Cortex of kidney (tissue), 1 donor: ENCODE data around the gene LRCH1.

Source experiments
- DNase-seq: peaks from one replicate; lab custom pipeline; 2025; lab: John Stamatoyannopoulos, UW

LRCH1 gene

DNA sequence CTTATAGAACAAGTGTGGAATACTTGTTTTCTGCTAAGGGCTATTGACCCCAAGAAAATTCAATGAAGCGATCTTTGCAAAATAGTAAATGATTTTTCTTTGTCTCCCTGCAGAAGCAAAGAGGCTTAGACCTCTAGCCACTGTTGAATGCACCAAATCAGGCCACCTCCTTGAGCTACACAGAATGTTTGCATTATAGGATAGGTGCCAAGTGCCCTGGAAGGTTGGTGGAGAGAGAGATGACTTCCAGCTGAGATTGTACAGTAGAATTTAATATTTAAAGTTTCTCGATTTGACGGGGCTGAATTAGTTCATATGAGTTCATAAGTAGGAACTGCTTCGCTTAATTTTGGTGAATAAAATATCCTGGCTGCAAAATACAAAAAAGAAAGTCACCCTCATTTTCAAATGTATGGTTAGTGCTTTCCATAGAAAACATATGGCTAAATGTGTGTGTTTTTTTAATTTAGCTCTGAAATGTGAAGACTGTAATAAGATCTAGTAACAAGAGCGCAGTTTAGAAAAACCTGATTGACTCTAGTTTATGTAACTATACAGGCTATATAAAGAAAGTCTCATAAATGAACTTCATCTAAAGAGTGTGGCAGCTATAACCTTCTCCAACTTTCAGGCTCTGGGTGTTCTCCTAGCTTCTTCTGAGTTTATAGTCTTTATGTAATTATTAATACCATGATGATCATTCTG, 41.6 kb downstream of the LRCH1 start:
- no peak for DNase-seq

DNA sequence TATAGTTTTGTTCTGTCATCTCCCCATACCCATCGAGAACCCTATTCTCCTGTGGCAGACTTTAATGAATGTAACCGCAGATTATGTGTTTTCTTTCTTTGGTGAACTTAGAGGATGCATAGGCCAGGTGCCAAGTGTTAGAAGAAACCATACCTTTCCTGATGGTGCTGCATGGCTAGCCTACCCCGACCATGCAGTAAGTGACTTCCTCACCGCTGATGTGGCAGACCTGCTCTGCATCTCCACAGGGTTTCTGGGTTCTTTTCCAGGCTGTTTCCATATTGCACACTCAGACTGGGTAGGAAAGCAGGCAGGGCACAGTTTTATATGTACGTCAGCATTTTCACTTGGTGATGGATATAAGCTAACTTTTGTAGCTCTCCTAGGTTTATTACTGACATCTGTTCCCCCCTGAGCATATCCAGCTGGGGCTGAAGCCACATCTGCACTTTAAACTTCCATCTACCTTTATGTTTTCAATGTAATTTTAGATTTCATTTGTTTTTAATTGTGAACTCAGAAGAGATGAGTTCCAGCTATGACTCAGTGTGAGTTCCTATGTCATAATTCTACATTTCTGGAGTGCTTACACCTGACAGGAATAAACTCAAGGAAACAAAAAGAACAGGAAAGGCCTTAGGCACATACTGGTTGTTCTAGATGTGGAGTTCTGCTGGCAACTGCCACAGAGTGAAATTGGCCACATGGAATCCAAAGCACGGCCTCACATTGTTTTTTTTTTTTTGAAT, 42.3 kb downstream of the LRCH1 start:
- no peak for DNase-seq

GRCh38 chr13:46595885-46596275, 42.9 kb downstream of the LRCH1 start:
- DNase-seq: no peak

- no peak for DNase-seq
These were observed 43.5 kb downstream of the LRCH1 start for GRCh38 chr13:46596466-46596865.

DNA sequence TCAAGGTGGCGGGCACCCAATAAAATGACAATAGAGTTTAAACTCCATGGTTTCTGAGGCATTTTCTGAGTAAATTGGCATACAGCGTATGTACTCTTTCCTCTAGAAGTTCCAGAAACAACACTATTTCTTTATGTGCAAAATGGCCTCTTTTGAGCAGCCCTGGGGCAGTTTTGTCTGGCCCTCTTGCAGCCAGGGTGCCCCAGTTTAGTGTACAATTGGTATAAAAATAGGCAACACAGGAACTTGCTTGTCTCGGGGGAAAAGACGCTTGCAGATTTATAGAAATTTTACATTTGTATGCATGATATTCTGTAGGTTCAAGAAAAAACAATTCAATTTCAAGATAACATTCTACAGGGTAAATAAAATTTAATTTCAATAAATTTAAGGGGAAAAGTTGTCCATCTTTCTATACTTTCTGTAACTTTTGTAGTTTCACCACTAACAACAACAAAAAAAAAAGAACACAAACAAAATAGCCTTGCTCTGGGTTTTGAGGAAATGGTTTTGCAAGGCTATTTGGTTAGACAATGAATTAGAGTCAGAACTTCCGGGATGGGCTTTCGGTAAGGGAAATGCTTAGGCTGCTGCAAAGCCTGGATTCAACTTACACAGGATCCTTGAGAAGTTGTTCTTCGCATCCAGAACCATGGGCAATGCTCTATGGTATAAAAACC, 45.3 kb downstream of the LRCH1 start:
- DNase-seq: no peak

DNA sequence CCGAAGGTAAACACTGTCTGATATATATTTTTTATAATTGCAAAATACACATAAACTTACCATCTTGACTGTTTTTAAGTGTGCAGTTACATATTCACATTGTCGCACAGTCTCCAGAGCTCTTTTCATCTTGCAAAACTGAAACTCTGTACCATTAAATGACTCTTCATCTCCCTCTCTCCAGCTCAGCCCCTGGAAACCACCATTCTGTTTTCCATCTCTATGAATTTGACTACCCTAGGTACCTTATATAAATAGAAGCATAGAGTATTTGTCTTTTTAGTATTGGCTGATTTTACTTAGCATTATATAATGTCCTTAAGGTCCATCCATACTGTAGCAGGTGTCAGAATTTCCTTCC, 45.8 kb downstream of the LRCH1 start:
- no peak for DNase-seq

GRCh38 chr13:46600943-46601311, 48.0 kb downstream of the LRCH1 start:
- no peak for DNase-seq

GRCh38 chr13:46602531-46602930, 49.6 kb downstream of the LRCH1 start:
- DNase-seq: no peak

DNA sequence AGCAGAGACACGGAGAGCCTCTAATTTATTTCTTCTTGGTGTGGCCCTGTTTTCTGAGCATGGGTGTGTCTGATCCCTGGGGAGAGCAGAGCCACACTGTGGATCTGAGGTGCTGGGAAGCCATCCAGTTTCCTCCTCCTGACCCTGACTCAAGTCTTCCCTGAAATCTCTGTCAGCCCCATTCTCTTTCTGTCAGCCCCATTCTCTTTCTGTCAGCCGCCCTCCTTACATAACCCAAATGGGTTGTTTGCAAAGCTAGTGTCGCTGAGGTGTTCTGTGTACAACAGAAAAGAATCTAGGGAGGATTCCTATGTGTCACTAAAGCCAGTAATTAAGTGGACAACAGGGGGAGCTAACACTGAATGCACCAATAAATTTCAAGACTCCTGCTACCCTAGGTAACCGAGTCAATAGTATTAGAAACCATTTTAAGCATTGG, 50.2 kb downstream of the LRCH1 start:
- DNase-seq: no peak

- DNase-seq: no peak
These were observed 51.4 kb downstream of the LRCH1 start for GRCh38 chr13:46604226-46604990.

DNA sequence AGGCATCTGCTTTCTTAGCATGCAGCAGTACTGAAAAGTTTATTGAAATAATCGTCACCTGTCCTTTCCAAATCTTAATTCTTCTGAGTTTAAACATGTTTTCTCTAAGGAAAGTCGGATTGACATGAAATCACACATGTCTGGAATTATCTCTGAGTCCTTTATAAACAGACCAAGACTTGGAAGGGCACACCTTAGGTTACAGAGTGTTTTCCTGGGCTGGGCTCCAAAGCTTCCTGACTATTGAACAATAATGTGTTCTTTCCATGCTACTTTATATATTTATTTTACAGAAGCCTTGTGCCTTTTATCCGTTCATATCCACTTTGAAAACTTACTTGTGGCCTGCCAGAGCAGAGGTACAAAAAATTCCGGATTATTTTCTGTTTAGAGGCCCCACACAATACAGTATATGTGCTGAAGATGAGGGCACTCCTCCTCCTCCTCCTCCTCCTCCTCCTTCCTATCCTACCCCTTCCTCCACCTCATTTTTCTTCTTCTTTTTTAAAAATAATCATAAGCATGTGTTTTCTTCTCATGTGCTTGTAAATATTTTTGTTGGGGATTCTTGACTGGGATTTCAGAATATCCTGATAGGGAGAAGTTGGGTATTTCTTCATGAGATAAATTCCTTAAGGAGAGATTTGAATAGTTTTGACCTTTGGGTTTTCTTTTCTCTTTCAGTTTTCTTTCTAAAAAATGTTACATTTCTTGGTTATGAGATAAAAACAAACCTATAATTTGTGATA, 52.3 kb downstream of the LRCH1 start:
- DNase-seq: no peak

GRCh38 chr13:46605825-46606554, 53.0 kb downstream of the LRCH1 start:
- DNase-seq: no peak

DNA sequence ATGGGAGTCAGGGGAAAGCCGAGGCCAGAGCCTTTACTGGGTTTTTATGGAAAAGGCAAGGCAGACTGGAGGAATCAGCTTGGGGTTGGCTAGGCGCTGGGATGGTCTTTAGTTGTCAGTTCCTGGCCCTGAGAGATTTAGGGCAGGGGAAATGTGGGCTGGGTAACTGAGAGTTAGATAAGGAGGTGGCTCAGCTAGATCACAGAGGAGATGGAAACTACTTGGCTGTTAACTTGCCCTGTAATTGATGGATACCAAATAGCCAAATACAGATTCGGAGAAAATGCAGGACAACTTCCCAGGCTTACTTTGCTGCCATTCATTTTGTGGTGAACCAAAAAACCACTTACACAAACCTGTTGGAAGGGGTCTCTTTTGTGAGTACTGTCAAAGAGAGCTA, 54.0 kb downstream of the LRCH1 start:
- DNase-seq: no peak

GRCh38 chr13:46607768-46608564, 55.0 kb downstream of the LRCH1 start:
- no peak for DNase-seq

- no peak for DNase-seq
These were observed 56.1 kb downstream of the LRCH1 start for GRCh38 chr13:46609052-46609451.

DNA sequence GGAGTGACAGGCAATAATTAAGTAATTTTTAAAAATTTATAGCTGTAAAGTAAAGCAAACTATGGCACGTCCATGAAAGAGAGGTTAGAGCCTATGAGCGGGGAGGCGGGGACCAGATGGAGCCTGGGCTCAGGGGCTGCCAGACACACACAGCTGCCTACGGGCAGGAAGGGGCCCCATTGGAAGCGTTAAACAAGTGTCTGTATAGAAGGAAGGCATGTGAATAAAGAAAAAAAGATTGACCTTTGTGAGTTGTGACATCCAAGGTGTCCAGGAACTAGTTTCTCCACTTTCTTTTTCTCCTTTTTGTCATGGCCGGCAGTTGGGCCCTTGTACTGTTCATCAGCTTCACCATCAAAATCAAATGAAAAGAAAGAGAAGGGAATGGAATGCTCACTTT, 56.8 kb downstream of the LRCH1 start:
- DNase-seq: no peak

GRCh38 chr13:46612267-46612666, 59.3 kb downstream of the LRCH1 start:
- no peak for DNase-seq

GRCh38 chr13:46613409-46614049, 60.6 kb downstream of the LRCH1 start:
- no peak for DNase-seq

GRCh38 chr13:46614582-46614981, 61.6 kb downstream of the LRCH1 start:
- no peak for DNase-seq
